K562 (cell line): ENCODE results near the gene ADGRG1. TPM values are rescaled to one million over a fixed set of nuclear protein-coding genes. Genes with fewer than 3 reads are reported as not detected.

ENCODE experiments used
- ARID3A ChIP-seq: IDR thresholded peaks from 2 replicates; pipeline ENCODE4 v1.6.1; 2012; ENCODE audit warnings: low read depth, low read length, improper control_type of control experiment, borderline replicate concordance
- CREB1 ChIP-seq, 2 experiments: sonication (generic) in 1 of 2; formaldehyde crosslinking in 1 of 2; IDR thresholded peaks; 2 replicates each; pipeline versions ENCODE4 v1.6.1 to v1.8.0; 2012 to 2022; ENCODE audit warnings: inconsistent platforms in 1 of 2, mild to moderate bottlenecking in 1 of 2, missing genetic modification reagents in 1 of 2, moderate library complexity in 1 of 2
- GATA2 ChIP-seq: sonication (generic); formaldehyde crosslinking; IDR thresholded peaks from 2 replicates; pipeline ENCODE4 v1.4.0; 2020; ENCODE audit warnings: mild to moderate bottlenecking, missing genetic modification reagents
- KLF16 ChIP-seq: IDR thresholded peaks from 2 replicates; pipeline ENCODE4 v1.6.1; 2016; ENCODE audit warnings: antibody characterized with exemption
- NCOA2 ChIP-seq, 2 experiments: fragments of 450-650 bp; IDR thresholded peaks; 2 replicates each; pipeline ENCODE4 v1.6.1; 2018; ENCODE audit warnings: mild to moderate bottlenecking in 2 of 2, moderate library complexity in 1 of 2; ENCODE audit not compliant: partially characterized antibody in 2 of 2
- RBBP5 ChIP-seq: fragments of 200-600 bp; sonication (generic); IDR thresholded peaks from 2 replicates; pipeline ENCODE4 v1.6.1; 2012; ENCODE audit warnings: borderline replicate concordance, mild to moderate bottlenecking, low read length, control low read depth, inconsistent platforms; ENCODE audit not compliant: insufficient read depth, poor library complexity, severe bottlenecking
- RREB1 ChIP-seq: fragments of 250-450 bp; sonication (Bioruptor Pico); IDR thresholded peaks from 2 replicates; pipeline ENCODE4 v1.4.0; 2020
- SNIP1 ChIP-seq: fragments of 450-650 bp; IDR thresholded peaks from 2 replicates; pipeline ENCODE4 v1.7.1; 2017; ENCODE audit warnings: low read depth, mild to moderate bottlenecking
- STAT5A ChIP-seq: IDR thresholded peaks from 2 replicates; pipeline ENCODE4 v1.6.1; 2012; ENCODE audit warnings: low read length, inconsistent platforms, borderline replicate concordance
- STAT5B ChIP-seq: fragments of 250-450 bp; sonication (Bioruptor Pico); IDR thresholded peaks from 2 replicates; pipeline ENCODE4 v1.8.0; 2021; ENCODE audit warnings: mild to moderate bottlenecking, inconsistent platforms
- UBTF ChIP-seq, 2 experiments: IDR thresholded peaks; 2 replicates each; pipeline ENCODE4 v1.6.1; 2012; ENCODE audit warnings: improper control_type of control experiment in 2 of 2, low read depth in 2 of 2, low read length in 2 of 2, borderline replicate concordance in 1 of 2
- ZEB2 ChIP-seq: fragments of 450-650 bp; IDR thresholded peaks from 2 replicates; pipeline ENCODE4 v1.6.1; 2016
- ZNF217 ChIP-seq: sonication (generic); formaldehyde crosslinking; IDR thresholded peaks from 2 replicates; pipeline ENCODE4 v1.8.0; 2022; ENCODE audit warnings: mild to moderate bottlenecking, missing genetic modification reagents
- ZNF740 ChIP-seq, 3 experiments: fragments of 200-800 bp in 1 of 3; sonication (Bioruptor generic) in 1 of 3; sonication (generic) in 1 of 3; formaldehyde crosslinking in 1 of 3; IDR thresholded peaks; 2 replicates each; pipeline versions ENCODE4 v1.6.1 to v1.8.0; 2016 to 2022; ENCODE audit warnings: mild to moderate bottlenecking in 2 of 3, missing compliant biosample characterization in 2 of 3, missing genetic modification characterization in 2 of 3, missing genetic modification reagents in 1 of 3
- polyA plus RNA-seq, 8 experiments: library from polyadenylated mRNA; depleted of rRNA in 4 of 8; stranded (reverse) in 5 of 8; unstranded in 3 of 8; fragments of >200 nt; fragmentation: Nextera tagmentation in 2 of 8; fragmentation: Illumina TruSeq in 1 of 8; extraction: Ambion mirVana in 2 of 8; extraction: Trizol in 1 of 8; gene quantifications; 2 replicates each; pipeline versions ENCODE4 v1.2.1 to v1.2.3, GENCODE V29; 2011 to 2014; ENCODE audit warnings: inconsistent platforms in 1 of 8, missing spikeins in 1 of 8
- total RNA-seq, 7 experiments: library from RNA; depleted of rRNA in 6 of 7; stranded (reverse); fragments of >200 nt in 6 of 7; fragmentation: Illumina TruSeq in 2 of 7; extraction: Trizol in 2 of 7; gene quantifications; 2 replicates each; pipeline versions ENCODE4 v1.2.1 to v1.2.3, GENCODE V29; 2011 to 2021; ENCODE audit warnings: low replicate concordance in 1 of 7

Gene ADGRG1
- total and polyA plus RNA-seq, 9 of the 15 experiments (the other 6 are each of a cell fraction or from before 2014, with no cell fraction given): 0.04 to 0.31 (median 0.16) TPM; not detected in 6

GRCh38 chr16:57675741-57676551 is 47.5 kb downstream of the ADGRG1 start (continued):
- no peak for TF ChIP-seq RREB1 (CRISPR knock-in tag)
- TF ChIP-seq ZNF740 (CRISPR knock-in tag; IDR thresholded peaks at IDR 0.05): no peak
- no peak for TF ChIP-seq ZNF740 (tag; IDR thresholded peaks at IDR 0.05)
- no peak for TF ChIP-seq ZNF217 (CRISPR knock-in tag)
- peak; percentile 66; the same call in 1 of the 2 replicates for TF ChIP-seq GATA2 (CRISPR knock-in tag)
- 0 out of 2 replicates have a peak, but pooled peaks have one; percentile 17 for TF ChIP-seq STAT5A
- peak; percentile 39; the same call in 1 of the 2 replicates for TF ChIP-seq KLF16
- peak; percentile 48; the same call in 1 of the 2 replicates for TF ChIP-seq CREB1 (IDR thresholded peaks at IDR 0.05)
- TF ChIP-seq CREB1 (CRISPR knock-in tag; IDR thresholded peaks at IDR 0.05): no peak
- TF ChIP-seq ARID3A: no peak
- TF ChIP-seq SNIP1: no peak
- peak; percentile 51; the same call in 1 of the 2 replicates for TF ChIP-seq ZEB2
- TF ChIP-seq STAT5B: no peak
- peak in 1 of 2 experiments; percentile 52; a peak in 1 of 4 replicates for TF ChIP-seq UBTF (IDR thresholded peaks at IDR 0.05; ENCODE audit: borderline replicate concordance in 1 of 2, low read depth in 2 of 2, low read length in 2 of 2)
- TF ChIP-seq NCOA2 (IDR thresholded peaks at IDR 0.05; ENCODE audit: partially characterized antibody in 2 of 2): no peak
- peak; percentile 58 for TF ChIP-seq RBBP5
